CD1c-positive myeloid dendritic cell (primary cell): ENCODE data around the gene LDLRAD4.

Source experiments
- DNase-seq: peaks from one replicate; pipeline ENCODE4 v3.0.0-alpha.2; 2016; ENCODE audit errors: extremely low spot score

LDLRAD4 gene

GRCh38 chr18:13265911-13266217 lies 47.3 kb downstream of the LDLRAD4 start:
- DNase-seq, result no peak

GRCh38 chr18:13266218-13267100 lies 47.9 kb downstream of the LDLRAD4 start:
- DNase-seq, result peak; percentile 65

- no peak for DNase-seq
These were observed 48.9 kb downstream of the LDLRAD4 start for GRCh38 chr18:13267431-13267873.

GRCh38 chr18:13268158-13269012 lies 49.8 kb downstream of the LDLRAD4 start:
- DNase-seq, result peak; percentile 38

- peak; percentile 52 for DNase-seq
These were observed 50.4 kb downstream of the LDLRAD4 start for GRCh38 chr18:13269013-13269280.

GRCh38 chr18:13269521-13270011 lies 51.0 kb downstream of the LDLRAD4 start:
- peak; percentile 64 for DNase-seq

GRCh38 chr18:13270279-13270855 lies 51.8 kb downstream of the LDLRAD4 start:
- DNase-seq, result no peak

GRCh38 chr18:13271302-13271911 lies 52.8 kb downstream of the LDLRAD4 start:
- DNase-seq, result no peak

- no peak for DNase-seq
These were observed 53.9 kb downstream of the LDLRAD4 start for GRCh38 chr18:13272416-13272815.

- no peak for DNase-seq
These were observed 55.2 kb downstream of the LDLRAD4 start for GRCh38 chr18:13273800-13274199.

- no peak for DNase-seq
These were observed 56.5 kb downstream of the LDLRAD4 start for GRCh38 chr18:13275075-13275474.

GRCh38 chr18:13276530-13277520 lies 58.3 kb downstream of the LDLRAD4 start:
- no peak for DNase-seq

GRCh38 chr18:13278062-13278630 lies 59.6 kb downstream of the LDLRAD4 start:
- DNase-seq, result no peak

- DNase-seq, result peak; percentile 89
These were observed 60.9 kb downstream of the LDLRAD4 start for GRCh38 chr18:13279181-13280069.

GRCh38 chr18:13280070-13280795 lies 61.7 kb downstream of the LDLRAD4 start:
- no peak for DNase-seq

GRCh38 chr18:13281406-13281805 lies 62.8 kb downstream of the LDLRAD4 start:
- no peak for DNase-seq

- peak; percentile 39 for DNase-seq
These were observed 65.2 kb downstream of the LDLRAD4 start for GRCh38 chr18:13283746-13284145.

GRCh38 chr18:13284330-13285027 lies 65.9 kb downstream of the LDLRAD4 start:
- DNase-seq, result no peak
